Measurements from ENCODE around the gene CD40. TPM values are rescaled to one million over a fixed set of nuclear protein-coding genes. Genes with fewer than 3 reads are reported as not detected.
"Not testable (repeated sequence)": the region's sequence is repeated elsewhere in the genome, so short reads cannot be mapped to it uniquely, and the experiment has no call there.

Gene CD40
- total and polyA plus RNA-seq, 3 donors from 2014 or later: 5.0 to 8.8 (median 5.3) TPM

- H3K36me3 ChIP-seq (ENCODE audit: low read depth, missing control alignments): no peaks in the 10 kb centered on the region
- no peak overlapping the region for H3K4me3 ChIP-seq
- 42 to 47% methylated on average over 8 of the region's 8 CpGs for WGBS, 2 donors
- TF ChIP-seq CTCF (IDR thresholded peaks at IDR 0.05): peak in 2 of 3 experiments; percentile 11 to 19
- no peak for TF ChIP-seq POLR2A (IDR thresholded peaks at IDR 0.05)
- H3K9me3 ChIP-seq: no peaks in the 10 kb centered on the region
- H3K27me3 ChIP-seq: no peaks in the 10 kb centered on the region
- no peak for DNase-seq
- peaks cover 48% of the 10 kb centered on the region for H3K4me1 ChIP-seq
- intact Hi-C loops (cut with DNase I; ENCODE audit: low total_unique reads): no loop called here
- no peak overlapping the region for H3K27ac ChIP-seq
Measured at GRCh38 chr20:46087161-46087560, 31.0 kb upstream of the CD40 start.

GRCh38 chr20:46088409-46089166 is 29.5 kb upstream of the CD40 start:
- WGBS, 2 donors: 1% methylated on average over 22 of the region's 22 CpGs

GRCh38 chr20:46089167-46089416 is 29.0 kb upstream of the CD40 start:
- H3K27ac ChIP-seq: peak overlapping the region; percentile 98 to 99
- peak overlapping the region; percentile 87 to 96 for H3K4me3 ChIP-seq
- no peaks in the 10 kb centered on the region for H3K9me3 ChIP-seq
- H3K27me3 ChIP-seq: no peaks in the 10 kb centered on the region
- H3K4me1 ChIP-seq: peaks cover 38% of the 10 kb centered on the region
- no peaks in the 10 kb centered on the region for H3K36me3 ChIP-seq (ENCODE audit: low read depth, missing control alignments)
- intact Hi-C loops (cut with DNase I; ENCODE audit: low total_unique reads): no loop called here
- WGBS, 2 donors: 0% methylated on average over 12 to 15 of the region's 31 CpGs
- DNase-seq: peak; percentile 79
- TF ChIP-seq POLR2A (IDR thresholded peaks at IDR 0.05): no peak
- TF ChIP-seq CTCF (IDR thresholded peaks at IDR 0.05): no peak

More at GRCh38 chr20:46088409-46089166, 29.5 kb upstream of the CD40 start:
- Histone ChIP-seq H3K4me3 (peak overlapping the region; percentile 87 to 96), H3K27ac (peak overlapping the region; percentile 98 to 99), H3K27me3 (no peaks in the 10 kb centered on the region), H3K9me3 (no peaks in the 10 kb centered on the region), H3K36me3 (ENCODE audit: low read depth, missing control alignments) (no peaks in the 10 kb centered on the region), H3K4me1 (peaks cover 43% of the 10 kb centered on the region)
- intact Hi-C loops (cut with DNase I; ENCODE audit: low total_unique reads): no loop called here
- DNase-seq: no peak
- TF ChIP-seq POLR2A (IDR thresholded peaks at IDR 0.05): no peak

GRCh38 chr20:46089417-46090388 is 28.4 kb upstream of the CD40 start, which contains the start of gene NCOA5:
NCOA5 (minus strand) TSS chr20:46089962; CDS start chr20:46079424, 10,538 bp downstream.
- no peaks in the 10 kb centered on the region for H3K36me3 ChIP-seq (ENCODE audit: low read depth, missing control alignments)
- intact Hi-C loops (cut with DNase I; ENCODE audit: low total_unique reads): no loop called here
- no peaks in the 10 kb centered on the region for H3K27me3 ChIP-seq
- WGBS, 2 donors: 0 to 1% methylated on average over 27 to 31 of the region's 100 CpGs
- peak within 1 kb of the TSS; percentile 98 to 99 for H3K27ac ChIP-seq
- peak within 1 kb of the TSS; percentile 87 to 96 for H3K4me3 ChIP-seq
- peak; percentile 98 for DNase-seq
- H3K9me3 ChIP-seq: no peaks in the 10 kb centered on the region
- peaks cover 32% of the 10 kb centered on the region for H3K4me1 ChIP-seq
- no peak for TF ChIP-seq POLR2A (IDR thresholded peaks at IDR 0.05)
- TF ChIP-seq CTCF (IDR thresholded peaks at IDR 0.05): peak in 2 of 3 experiments; percentile 4 to 18

- H3K27me3 ChIP-seq; H3K27ac ChIP-seq; H3K9me3 ChIP-seq; intact Hi-C loops (cut with DNase I; ENCODE audit: low total_unique reads); H3K36me3 ChIP-seq (ENCODE audit: low read depth, missing control alignments): not testable (repeated sequence)
- 73 to 85% methylated on average over 27 to 50 of the region's 52 CpGs for WGBS, 2 donors
- DNase-seq: peak; percentile 59
- H3K4me3 ChIP-seq: peak overlapping the region; percentile 31 to 36
- H3K4me1 ChIP-seq: peaks cover 14% of the 10 kb centered on the region
Measured at GRCh38 chr20:46091622-46092535, 26.2 kb upstream of the CD40 start.

Measured in testis (tissue), 3 donors.